ENCODE measurements around the gene TINCR.

GRCh38 chr19:5603626-5604025 is 35.9 kb upstream of the TINCR start:
- TF ChIP-seq CTCF (conservative IDR thresholded peaks at IDR 0.05 in 1 of 2, IDR thresholded peaks at IDR 0.05 in 1 of 2; ENCODE audit: extremely low read depth in 1 of 2, insufficient read depth in 1 of 2, low read depth in 1 of 2, low read length in 2 of 2) (no peak), EZH2 (IDR thresholded peaks at IDR 0.05; ENCODE audit: borderline replicate concordance, low read length) (no peak)
